PFSK-1 (cell line): ENCODE results near the gene SLC15A1.

Experiments used
- FOXP2 ChIP-seq: optimal IDR thresholded peaks from 2 replicates; pipeline ENCODE3; 2011; ENCODE audit warnings: borderline replicate concordance, control low read depth, inconsistent platforms; ENCODE audit not compliant: insufficient read depth; ENCODE audit errors: extremely low read length, extremely low read depth
- POLR2AphosphoS5 ChIP-seq: IDR thresholded peaks from 2 replicates; pipeline ENCODE4 v1.6.1; 2012; ENCODE audit warnings: low read depth, mild to moderate bottlenecking, control low read depth, low read length, moderate library complexity
- SIN3A ChIP-seq: IDR thresholded peaks from 2 replicates; pipeline ENCODE4 v1.6.1; 2012; ENCODE audit warnings: mild to moderate bottlenecking, low read length, moderate library complexity, borderline replicate concordance; ENCODE audit not compliant: insufficient read depth
- TAF1 ChIP-seq: IDR thresholded peaks from 2 replicates; pipeline ENCODE4 v1.6.1; 2012; ENCODE audit warnings: low read length, control low read depth, borderline replicate concordance; ENCODE audit not compliant: insufficient read depth
- TF ChIP-seq, protein P1 (sequence below), 2 experiments: IDR thresholded peaks; 2 replicates each; pipeline versions ENCODE4 v1.6.1 to v1.8.0; 2011 to 2012; ENCODE audit warnings: low read depth in 2 of 2, low read length in 2 of 2, control low read depth in 1 of 2, inconsistent platforms in 1 of 2, mild to moderate bottlenecking in 1 of 2, moderate library complexity in 1 of 2; ENCODE audit not compliant: insufficient read depth in 1 of 2

The SLC15A1 gene

DNA sequence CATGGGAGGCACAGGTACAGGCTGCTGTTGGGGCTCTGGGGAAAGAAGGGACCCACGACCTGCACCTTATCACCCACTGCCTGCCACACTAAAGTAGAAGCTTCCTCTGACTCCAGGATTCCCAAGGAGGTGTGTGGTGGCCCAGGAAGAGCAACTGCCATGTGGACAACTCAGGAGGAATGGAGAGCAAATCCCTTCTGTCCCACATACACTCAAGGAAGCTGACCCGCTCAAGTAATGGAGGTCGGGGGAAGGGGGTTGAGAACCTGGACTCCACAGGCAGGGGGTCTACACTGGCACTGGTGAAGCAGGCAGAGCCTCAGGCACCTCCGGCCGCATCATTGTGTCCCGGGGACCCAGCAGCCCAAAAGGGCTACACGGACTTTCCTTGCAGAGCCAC lies 29.4 kb upstream of the SLC15A1 start:
- TF ChIP-seq TAF1, result no peak
- TF ChIP-seq SIN3A, result no peak
- TF ChIP-seq FOXP2, result no peak
- TF ChIP-seq, protein P1, sequence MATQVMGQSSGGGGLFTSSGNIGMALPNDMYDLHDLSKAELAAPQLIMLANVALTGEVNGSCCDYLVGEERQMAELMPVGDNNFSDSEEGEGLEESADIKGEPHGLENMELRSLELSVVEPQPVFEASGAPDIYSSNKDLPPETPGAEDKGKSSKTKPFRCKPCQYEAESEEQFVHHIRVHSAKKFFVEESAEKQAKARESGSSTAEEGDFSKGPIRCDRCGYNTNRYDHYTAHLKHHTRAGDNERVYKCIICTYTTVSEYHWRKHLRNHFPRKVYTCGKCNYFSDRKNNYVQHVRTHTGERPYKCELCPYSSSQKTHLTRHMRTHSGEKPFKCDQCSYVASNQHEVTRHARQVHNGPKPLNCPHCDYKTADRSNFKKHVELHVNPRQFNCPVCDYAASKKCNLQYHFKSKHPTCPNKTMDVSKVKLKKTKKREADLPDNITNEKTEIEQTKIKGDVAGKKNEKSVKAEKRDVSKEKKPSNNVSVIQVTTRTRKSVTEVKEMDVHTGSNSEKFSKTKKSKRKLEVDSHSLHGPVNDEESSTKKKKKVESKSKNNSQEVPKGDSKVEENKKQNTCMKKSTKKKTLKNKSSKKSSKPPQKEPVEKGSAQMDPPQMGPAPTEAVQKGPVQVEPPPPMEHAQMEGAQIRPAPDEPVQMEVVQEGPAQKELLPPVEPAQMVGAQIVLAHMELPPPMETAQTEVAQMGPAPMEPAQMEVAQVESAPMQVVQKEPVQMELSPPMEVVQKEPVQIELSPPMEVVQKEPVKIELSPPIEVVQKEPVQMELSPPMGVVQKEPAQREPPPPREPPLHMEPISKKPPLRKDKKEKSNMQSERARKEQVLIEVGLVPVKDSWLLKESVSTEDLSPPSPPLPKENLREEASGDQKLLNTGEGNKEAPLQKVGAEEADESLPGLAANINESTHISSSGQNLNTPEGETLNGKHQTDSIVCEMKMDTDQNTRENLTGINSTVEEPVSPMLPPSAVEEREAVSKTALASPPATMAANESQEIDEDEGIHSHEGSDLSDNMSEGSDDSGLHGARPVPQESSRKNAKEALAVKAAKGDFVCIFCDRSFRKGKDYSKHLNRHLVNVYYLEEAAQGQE (IDR thresholded peaks at IDR 0.05; ENCODE audit: insufficient read depth in 1 of 2, low read depth in 2 of 2, low read length in 2 of 2), result no peak
- no peak for TF ChIP-seq POLR2AphosphoS5

DNA sequence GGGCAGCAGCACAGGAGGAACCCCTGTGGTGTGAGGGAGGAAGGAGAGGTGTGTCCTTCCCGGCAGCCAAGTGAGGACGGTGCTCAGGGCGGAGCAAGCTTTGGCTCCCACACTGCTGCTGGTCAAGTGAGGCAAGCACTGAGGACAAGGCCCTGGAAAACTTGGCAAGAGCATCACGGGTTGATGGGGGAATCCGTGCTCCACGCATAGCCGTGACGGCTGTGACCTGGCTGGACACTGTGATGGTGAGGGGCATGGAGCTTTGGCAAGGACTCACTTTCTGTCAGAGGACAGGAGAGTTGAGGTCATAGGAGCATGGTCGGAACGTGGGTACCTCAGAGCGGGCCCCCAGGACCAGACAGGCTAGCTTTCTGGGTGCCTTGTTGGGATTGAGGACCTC lies 29.0 kb upstream of the SLC15A1 start:
- TF ChIP-seq FOXP2 (no peak), TAF1 (no peak), POLR2AphosphoS5 (no peak), SIN3A (no peak)
- TF ChIP-seq, protein P1 (IDR thresholded peaks at IDR 0.05; ENCODE audit: insufficient read depth in 1 of 2, low read depth in 2 of 2, low read length in 2 of 2), result no peak

DNA sequence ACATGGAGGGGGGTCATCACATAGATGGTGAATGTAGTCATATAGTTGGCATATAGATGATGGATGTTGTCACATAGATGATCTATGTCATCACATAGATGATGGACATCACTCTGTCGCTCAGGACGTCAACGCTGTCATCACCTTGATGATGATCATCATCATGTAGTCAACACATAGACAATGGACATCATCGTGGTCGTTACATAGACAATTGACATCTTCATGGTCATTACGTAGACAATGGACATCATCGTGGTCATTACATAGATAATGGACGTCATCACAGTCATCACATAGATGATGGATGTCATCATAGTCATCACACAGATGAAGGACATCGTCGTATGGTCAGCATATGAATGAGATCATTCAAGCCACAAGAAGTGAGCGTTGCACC lies 28.6 kb upstream of the SLC15A1 start:
- TF ChIP-seq, protein P1 (IDR thresholded peaks at IDR 0.05; ENCODE audit: insufficient read depth in 1 of 2, low read depth in 2 of 2, low read length in 2 of 2), result no peak
- TF ChIP-seq TAF1 (no peak), SIN3A (no peak), FOXP2 (no peak), POLR2AphosphoS5 (no peak)

DNA sequence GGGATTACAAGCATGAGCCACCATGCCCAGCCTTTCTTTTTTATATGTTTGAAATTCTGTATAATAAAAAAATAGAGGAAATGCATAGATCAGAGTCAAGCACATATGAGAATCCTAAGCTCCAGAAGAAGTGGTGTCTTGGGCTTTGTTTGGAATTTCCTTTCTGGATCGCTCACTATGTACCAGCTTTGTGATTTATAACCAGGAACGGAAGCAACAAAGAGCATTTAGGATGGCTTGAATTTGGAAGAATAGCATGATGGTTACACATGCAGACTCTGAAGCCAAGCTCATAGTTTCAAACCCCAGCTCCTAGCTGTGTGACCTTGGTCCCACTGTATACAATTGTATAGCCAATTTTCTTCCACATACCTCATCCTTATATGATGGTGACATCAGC lies 28.0 kb upstream of the SLC15A1 start:
- TF ChIP-seq TAF1, result no peak
- TF ChIP-seq, protein P1 (IDR thresholded peaks at IDR 0.05; ENCODE audit: insufficient read depth in 1 of 2, low read depth in 2 of 2, low read length in 2 of 2), result no peak
- no peak for TF ChIP-seq POLR2AphosphoS5
- no peak for TF ChIP-seq FOXP2
- no peak for TF ChIP-seq SIN3A

DNA sequence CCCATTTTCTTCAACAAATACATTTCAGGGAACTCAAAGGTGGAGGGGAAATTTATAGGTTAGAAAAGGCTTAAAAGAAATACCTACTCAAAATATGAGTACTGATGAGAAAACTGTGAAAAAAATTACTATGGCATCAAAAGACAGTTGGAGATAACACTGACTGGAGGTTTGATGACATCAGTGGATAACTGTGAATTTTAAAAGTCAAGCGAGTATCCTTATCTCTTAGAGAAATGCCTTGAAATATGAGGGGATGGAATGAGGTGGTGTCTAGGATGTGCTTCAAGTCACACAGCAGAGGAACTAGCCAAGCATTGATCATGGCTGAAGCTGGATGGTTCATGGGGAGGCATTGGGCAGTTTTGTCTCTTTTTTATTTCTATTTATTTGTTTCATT lies 27.2 kb upstream of the SLC15A1 start:
- TF ChIP-seq, protein P1 (IDR thresholded peaks at IDR 0.05; ENCODE audit: insufficient read depth in 1 of 2, low read depth in 2 of 2, low read length in 2 of 2), result no peak
- no peak for TF ChIP-seq SIN3A
- no peak for TF ChIP-seq FOXP2
- TF ChIP-seq POLR2AphosphoS5, result no peak
- TF ChIP-seq TAF1, result no peak
